HCT116 (cell line): ENCODE measurements around the gene DTWD2. TPM values are rescaled to one million over a fixed set of nuclear protein-coding genes. Genes with fewer than 3 reads are reported as not detected.

Experiments used
- ATAC-seq: fragments of 200-7000 bp; cut with Tn5 transposase; 2 replicates; pipeline ENCODE4 v1.9.1; 2020; ENCODE audit warnings: mild to moderate bottlenecking, moderate library complexity
- BruUV-seq: library from RNA; stranded (reverse); fragments of 400-500 nt; replicated peaks from 2 replicates; lab custom pipeline; 2021; lab: Mats Ljungman, UMichigan
- CTCF ChIA-PET: fragments of 300-600 bp; sonication (Branson Sonifier 250); formaldehyde crosslinking; loops from one replicate; lab custom pipeline; 2021; ENCODE audit warnings: antibody characterized with exemption; lab: Charles Lee
- POLR2A ChIA-PET: fragments of 300-600, 350-600 bp; sonication (Branson Sonifier 250); formaldehyde crosslinking; loops from one replicate; lab custom pipeline; 2021; ENCODE audit warnings: antibody characterized with exemption; lab: Charles Lee
- RAD21 ChIA-PET, 2 experiments: fragments of 300-600 bp; sonication (Branson Sonifier 250); formaldehyde crosslinking; loops; one replicate each; lab custom pipeline; 2023; ENCODE audit warnings: low total read pairs in 2 of 2; ENCODE audit not compliant: uncharacterized antibody in 2 of 2, unreplicated experiment in 2 of 2, low non-redundant PET in 1 of 2; lab: Charles Lee
- DNase-seq: peaks from one replicate; pipeline ENCODE4 v3.0.0-alpha.2; 2010; ENCODE audit warnings: low read depth, low spot score
- H2AFZ ChIP-seq: fragments of 200-600 bp; shearing (Covaris generic), sonication (generic); 2 replicates; pipeline ENCODE4 v1.6.1; 2017; ENCODE audit warnings: low read depth, mixed run types, mixed read lengths, antibody characterized with exemption, low read length; ENCODE audit not compliant: poor library complexity, severe bottlenecking
- H3K27ac ChIP-seq: 2 replicates; pipeline ENCODE4 v1.5.1; 2012; ENCODE audit warnings: low read depth, low read length
- H3K27me3 ChIP-seq: fragments of 200-600 bp; sonication (generic); 2 replicates; pipeline ENCODE4 v1.6.1; 2016; ENCODE audit warnings: mixed run types, low read length, mixed read lengths; ENCODE audit not compliant: insufficient read depth
- H3K36me3 ChIP-seq, 2 experiments: fragments of 200-500 bp in 1 of 2; fragments of 200-600 bp in 1 of 2; sonication (Bioruptor generic) in 1 of 2; sonication (generic) in 1 of 2; 2 replicates each; pipeline versions ENCODE4 v1.5.1 to v1.6.1; 2014 to 2016; ENCODE audit warnings: low read length in 2 of 2, inconsistent platforms in 1 of 2, mixed read lengths in 1 of 2, mixed run types in 1 of 2; ENCODE audit not compliant: insufficient read depth in 2 of 2, control insufficient read depth in 1 of 2
- H3K4me1 ChIP-seq, 2 experiments: fragments of 200-600 bp in 1 of 2; sonication (generic) in 1 of 2; 2 replicates each; pipeline versions ENCODE4 v1.5.1 to v1.6.1; 2012 to 2017; ENCODE audit warnings: low read length in 2 of 2, inconsistent platforms in 1 of 2, mild to moderate bottlenecking in 1 of 2, mixed read lengths in 1 of 2, mixed run types in 1 of 2, moderate library complexity in 1 of 2; ENCODE audit not compliant: insufficient read depth in 2 of 2, control insufficient read depth in 1 of 2
- H3K4me2 ChIP-seq: fragments of 200-600 bp; sonication (generic); 2 replicates; pipeline ENCODE4 v1.6.1; 2017; ENCODE audit warnings: mixed run types, low read length, mixed read lengths
- H3K4me3 ChIP-seq, 2 experiments: fragments of 200-600 bp in 1 of 2; sonication (generic) in 1 of 2; replicated peaks in 1 of 2; 2 replicates each; pipeline ENCODE4 v1.5.1; 2011 to 2016; ENCODE audit warnings: low read length in 2 of 2, control low read depth in 1 of 2, low read depth in 1 of 2, mild to moderate bottlenecking in 1 of 2, mixed read lengths in 1 of 2, mixed run types in 1 of 2
- H3K79me2 ChIP-seq: fragments of 200-600 bp; sonication (generic); 2 replicates; pipeline ENCODE4 v1.6.1; 2017; ENCODE audit warnings: mild to moderate bottlenecking, mixed run types, low read length, moderate library complexity, mixed read lengths; ENCODE audit not compliant: insufficient read depth
- H3K9ac ChIP-seq: fragments of 200-600 bp; sonication (generic); 2 replicates; pipeline ENCODE4 v1.6.1; 2016; ENCODE audit warnings: low read length, mixed read lengths
- H3K9me2 ChIP-seq: fragments of 200-600 bp; sonication (generic), shearing (Covaris generic); 2 replicates; pipeline ENCODE4 v1.6.1; 2017; ENCODE audit warnings: mixed run types, mild to moderate bottlenecking, moderate library complexity; ENCODE audit not compliant: insufficient read depth
- H3K9me3 ChIP-seq, 2 experiments: fragments of 200-500 bp in 1 of 2; fragments of 200-600 bp in 1 of 2; sonication (Bioruptor generic) in 1 of 2; sonication (generic) in 1 of 2; 2 replicates each; pipeline ENCODE4 v1.6.1; 2014 to 2017; ENCODE audit warnings: low read length in 2 of 2, mixed read lengths in 2 of 2, inconsistent platforms in 1 of 2, low read depth in 1 of 2, mild to moderate bottlenecking in 1 of 2, mixed run types in 1 of 2, moderate library complexity in 1 of 2; ENCODE audit not compliant: control insufficient read depth in 1 of 2, insufficient read depth in 1 of 2
- H4K20me1 ChIP-seq: fragments of 200-600 bp; sonication (generic), shearing (Covaris generic); 2 replicates; pipeline ENCODE4 v1.6.1; 2017; ENCODE audit warnings: mixed run types, mild to moderate bottlenecking, moderate library complexity; ENCODE audit not compliant: insufficient read depth
- CBX3 ChIP-seq: IDR thresholded peaks from 2 replicates; pipeline ENCODE4 v1.6.1; 2012; ENCODE audit warnings: low read depth
- CEBPB ChIP-seq: IDR thresholded peaks from 2 replicates; pipeline ENCODE4 v1.6.1; 2012; ENCODE audit warnings: low read depth
- EGR1 ChIP-seq: IDR thresholded peaks from 2 replicates; pipeline ENCODE4 v1.6.1; 2012; ENCODE audit warnings: low read depth
- EZH2 ChIP-seq: fragments of 200-600 bp; sonication (generic); IDR thresholded peaks from 2 replicates; pipeline ENCODE4 v1.6.1; 2017; ENCODE audit warnings: antibody characterized with exemption, mixed run types
- JUND ChIP-seq: IDR thresholded peaks from 2 replicates; pipeline ENCODE4 v1.6.1; 2012
- YY1 ChIP-seq: IDR thresholded peaks from 2 replicates; pipeline ENCODE4 v1.6.1; 2011; ENCODE audit warnings: low read length, low read depth, moderate library complexity, mild to moderate bottlenecking; ENCODE audit not compliant: insufficient replicate concordance; ENCODE audit errors: extremely low read depth
- intact Hi-C: fragments of 100-400 bp; cut with micrococcal nuclease; formaldehyde crosslinking; loops from 2 replicates; pipeline ENCODE4 v1.10.0; 2022
- total RNA-seq: library from RNA; stranded (reverse); gene quantifications from one replicate; pipeline ENCODE4 v1.2.1, GENCODE V29; 2021; ENCODE audit not compliant: unreplicated experiment
- TF ChIP-seq, protein P1 (sequence below): IDR thresholded peaks from 2 replicates; pipeline ENCODE4 v1.6.1; 2012
- TF ChIP-seq, protein P2 (sequence below): IDR thresholded peaks from 2 replicates; pipeline ENCODE4 v1.6.1; 2012; ENCODE audit warnings: low read depth
- TF ChIP-seq, protein P3 (sequence below), 3 experiments: fragments of 200-600 bp in 1 of 3; sonication (generic) in 1 of 3; IDR thresholded peaks in 2 of 3; conservative IDR thresholded peaks in 1 of 3; 2 replicates each; pipeline ENCODE4 v1.5.1; 2012 to 2017; ENCODE audit warnings: low read depth in 2 of 3, low read length in 2 of 3, antibody characterized with exemption in 1 of 3, borderline replicate concordance in 1 of 3, control low read depth in 1 of 3, mild to moderate bottlenecking in 1 of 3, mixed read lengths in 1 of 3, mixed run types in 1 of 3, moderate library complexity in 1 of 3; ENCODE audit not compliant: insufficient read depth in 1 of 3

The DTWD2 gene
- total RNA-seq, 1 experiment from 2014 or later, result 5.2 TPM

DNA sequence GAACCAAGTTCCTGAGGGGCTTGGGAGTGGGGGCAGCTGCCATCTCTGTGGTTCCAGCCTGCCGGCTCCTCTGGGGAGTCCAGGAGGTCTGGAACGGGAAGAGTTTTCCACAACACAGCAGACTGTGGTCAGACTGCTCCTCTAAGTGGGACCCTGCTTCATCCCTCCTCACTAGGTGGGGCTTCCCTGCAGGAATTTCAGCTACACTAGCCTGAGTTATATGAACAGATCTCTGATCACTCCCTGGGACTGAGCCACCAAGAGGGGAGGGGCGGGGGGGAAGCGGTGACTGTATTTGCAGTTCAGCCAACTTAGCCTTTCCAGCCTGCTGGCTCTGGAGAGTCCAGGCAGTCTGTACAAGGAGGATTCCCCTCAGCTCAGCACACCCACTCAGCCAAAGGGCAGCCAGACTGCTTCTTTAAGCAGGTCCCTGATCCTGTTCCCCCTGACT, 19.4 kb downstream of the DTWD2 start:
- no peak overlapping the region for H3K4me2 ChIP-seq
- no peak overlapping the region for H3K4me3 ChIP-seq
- ChIA-PET POLR2A (no interaction called here), RAD21 (no interaction called here)
- H3K4me1 ChIP-seq, result no peaks in the 10 kb centered on the region
- H2AFZ ChIP-seq, result no peak overlapping the region
- H3K9me3 ChIP-seq, result no peaks in the 10 kb centered on the region
- no peaks in the 10 kb centered on the region for H3K27me3 ChIP-seq
- intact Hi-C loops, result no loop called here
- H3K9me2 ChIP-seq, result no peaks in the 10 kb centered on the region
- H3K9ac ChIP-seq, result no peak overlapping the region
- no peak overlapping the region for H3K27ac ChIP-seq
- TF ChIP-seq EGR1, result no peak
- no peak for TF ChIP-seq CEBPB
- TF ChIP-seq, protein P1, sequence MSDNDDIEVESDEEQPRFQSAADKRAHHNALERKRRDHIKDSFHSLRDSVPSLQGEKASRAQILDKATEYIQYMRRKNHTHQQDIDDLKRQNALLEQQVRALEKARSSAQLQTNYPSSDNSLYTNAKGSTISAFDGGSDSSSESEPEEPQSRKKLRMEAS, result no peak
- TF ChIP-seq CBX3, result no peak
- no peak for TF ChIP-seq EZH2
- TF ChIP-seq, protein P2, sequence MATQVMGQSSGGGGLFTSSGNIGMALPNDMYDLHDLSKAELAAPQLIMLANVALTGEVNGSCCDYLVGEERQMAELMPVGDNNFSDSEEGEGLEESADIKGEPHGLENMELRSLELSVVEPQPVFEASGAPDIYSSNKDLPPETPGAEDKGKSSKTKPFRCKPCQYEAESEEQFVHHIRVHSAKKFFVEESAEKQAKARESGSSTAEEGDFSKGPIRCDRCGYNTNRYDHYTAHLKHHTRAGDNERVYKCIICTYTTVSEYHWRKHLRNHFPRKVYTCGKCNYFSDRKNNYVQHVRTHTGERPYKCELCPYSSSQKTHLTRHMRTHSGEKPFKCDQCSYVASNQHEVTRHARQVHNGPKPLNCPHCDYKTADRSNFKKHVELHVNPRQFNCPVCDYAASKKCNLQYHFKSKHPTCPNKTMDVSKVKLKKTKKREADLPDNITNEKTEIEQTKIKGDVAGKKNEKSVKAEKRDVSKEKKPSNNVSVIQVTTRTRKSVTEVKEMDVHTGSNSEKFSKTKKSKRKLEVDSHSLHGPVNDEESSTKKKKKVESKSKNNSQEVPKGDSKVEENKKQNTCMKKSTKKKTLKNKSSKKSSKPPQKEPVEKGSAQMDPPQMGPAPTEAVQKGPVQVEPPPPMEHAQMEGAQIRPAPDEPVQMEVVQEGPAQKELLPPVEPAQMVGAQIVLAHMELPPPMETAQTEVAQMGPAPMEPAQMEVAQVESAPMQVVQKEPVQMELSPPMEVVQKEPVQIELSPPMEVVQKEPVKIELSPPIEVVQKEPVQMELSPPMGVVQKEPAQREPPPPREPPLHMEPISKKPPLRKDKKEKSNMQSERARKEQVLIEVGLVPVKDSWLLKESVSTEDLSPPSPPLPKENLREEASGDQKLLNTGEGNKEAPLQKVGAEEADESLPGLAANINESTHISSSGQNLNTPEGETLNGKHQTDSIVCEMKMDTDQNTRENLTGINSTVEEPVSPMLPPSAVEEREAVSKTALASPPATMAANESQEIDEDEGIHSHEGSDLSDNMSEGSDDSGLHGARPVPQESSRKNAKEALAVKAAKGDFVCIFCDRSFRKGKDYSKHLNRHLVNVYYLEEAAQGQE, result no peak
- TF ChIP-seq, protein P3, sequence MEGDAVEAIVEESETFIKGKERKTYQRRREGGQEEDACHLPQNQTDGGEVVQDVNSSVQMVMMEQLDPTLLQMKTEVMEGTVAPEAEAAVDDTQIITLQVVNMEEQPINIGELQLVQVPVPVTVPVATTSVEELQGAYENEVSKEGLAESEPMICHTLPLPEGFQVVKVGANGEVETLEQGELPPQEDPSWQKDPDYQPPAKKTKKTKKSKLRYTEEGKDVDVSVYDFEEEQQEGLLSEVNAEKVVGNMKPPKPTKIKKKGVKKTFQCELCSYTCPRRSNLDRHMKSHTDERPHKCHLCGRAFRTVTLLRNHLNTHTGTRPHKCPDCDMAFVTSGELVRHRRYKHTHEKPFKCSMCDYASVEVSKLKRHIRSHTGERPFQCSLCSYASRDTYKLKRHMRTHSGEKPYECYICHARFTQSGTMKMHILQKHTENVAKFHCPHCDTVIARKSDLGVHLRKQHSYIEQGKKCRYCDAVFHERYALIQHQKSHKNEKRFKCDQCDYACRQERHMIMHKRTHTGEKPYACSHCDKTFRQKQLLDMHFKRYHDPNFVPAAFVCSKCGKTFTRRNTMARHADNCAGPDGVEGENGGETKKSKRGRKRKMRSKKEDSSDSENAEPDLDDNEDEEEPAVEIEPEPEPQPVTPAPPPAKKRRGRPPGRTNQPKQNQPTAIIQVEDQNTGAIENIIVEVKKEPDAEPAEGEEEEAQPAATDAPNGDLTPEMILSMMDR (IDR thresholded peaks at IDR 0.05 in 2 of 3, conservative IDR thresholded peaks at IDR 0.05 in 1 of 3; ENCODE audit: borderline replicate concordance in 1 of 3, insufficient read depth in 1 of 3, low read depth in 2 of 3, low read length in 2 of 3), result no peak
- TF ChIP-seq YY1, result no peak
- no peak for TF ChIP-seq JUND
- TF ChIP-seq, all 23 proteins: peak for 0
- ATAC-seq (no peak), DNase-seq (no peak)
- no peaks in the 10 kb centered on the region for H3K79me2 ChIP-seq
- no peaks in the 10 kb centered on the region for H4K20me1 ChIP-seq
- CTCF ChIA-PET, result no interaction called here
- no TSS peak for BruUV-seq
- no peaks in the 10 kb centered on the region for H3K36me3 ChIP-seq
